WTC11 (cell line): ENCODE data around the gene GUCD1. TPM values are rescaled to one million over a fixed set of nuclear protein-coding genes. Genes with fewer than 3 reads are reported as not detected.
"Not testable (repeated sequence)": the region's sequence is repeated elsewhere in the genome, so short reads cannot be mapped to it uniquely, and the experiment has no call there.

ENCODE experiments used
- ATAC-seq: fragments of 200-7000 bp; cut with Tn5 transposase; 2 replicates; pipeline ENCODE4 v1.10.0; 2021; ENCODE audit warnings: mild to moderate bottlenecking, moderate library complexity
- CTCF ChIA-PET: fragments of 300-600 bp; sonication (Branson Sonifier 250); formaldehyde crosslinking; loops from one replicate; lab custom pipeline; 2021; ENCODE audit warnings: antibody characterized with exemption; lab: Charles Lee
- POLR2A ChIA-PET: fragments of 350-600 bp; sonication (Branson Sonifier 250); formaldehyde crosslinking; loops from one replicate; lab custom pipeline; 2021; ENCODE audit warnings: antibody characterized with exemption; lab: Charles Lee
- DNase-seq: peaks from one replicate; pipeline ENCODE4 v3.0.0; 2021; ENCODE audit warnings: low spot score
- H3K27ac Mint-ChIP-seq: 2 replicates; pipeline ENCODE4 v1.8.0; 2021; ENCODE audit warnings: mixed read lengths
- H3K27me3 Mint-ChIP-seq: 2 replicates; pipeline ENCODE4 v1.8.0; 2021; ENCODE audit warnings: low read depth, mild to moderate bottlenecking, moderate library complexity, mixed read lengths
- H3K36me3 Mint-ChIP-seq: 2 replicates; pipeline ENCODE4 v1.8.0; 2021; ENCODE audit warnings: mixed read lengths
- H3K4me1 Mint-ChIP-seq: 2 replicates; pipeline ENCODE4 v1.8.0; 2022; ENCODE audit warnings: mixed read lengths
- H3K4me3 Mint-ChIP-seq: 2 replicates; pipeline ENCODE4 v1.8.0; 2021; ENCODE audit warnings: mild to moderate bottlenecking, moderate library complexity, mixed read lengths
- H3K9me3 Mint-ChIP-seq: 2 replicates; pipeline ENCODE4 v1.8.0; 2021; ENCODE audit warnings: mixed read lengths
- FOXJ3 ChIP-seq: sonication (generic); formaldehyde crosslinking; IDR thresholded peaks from 2 replicates; pipeline ENCODE4 v1.9.0; 2021; ENCODE audit warnings: missing genetic modification reagents, mild to moderate bottlenecking, borderline replicate concordance
- FOXP1 ChIP-seq: sonication (generic); formaldehyde crosslinking; IDR thresholded peaks from 2 replicates; pipeline ENCODE4 v1.8.0; 2022; ENCODE audit warnings: missing genetic modification reagents, mild to moderate bottlenecking, moderate library complexity, borderline replicate concordance
- GABPB1 ChIP-seq: sonication (generic); formaldehyde crosslinking; IDR thresholded peaks from 2 replicates; pipeline ENCODE4 v1.8.1; 2023; ENCODE audit warnings: mild to moderate bottlenecking, missing genetic modification reagents
- GTF2I ChIP-seq: fragments of 250-450 bp; sonication (Bioruptor Pico); conservative IDR thresholded peaks from 2 replicates; pipeline ENCODE4 v1.4.0; 2021; ENCODE audit warnings: mild to moderate bottlenecking
- HMGA2 ChIP-seq: fragments of 250-450 bp; sonication (Bioruptor Pico); IDR thresholded peaks from 2 replicates; pipeline ENCODE4 v1.4.0; 2021; ENCODE audit warnings: mild to moderate bottlenecking, moderate library complexity
- IRF1 ChIP-seq: sonication (generic); formaldehyde crosslinking; IDR thresholded peaks from 2 replicates; pipeline ENCODE4 v1.8.0; 2023; ENCODE audit warnings: missing genetic modification reagents
- MXD4 ChIP-seq: fragments of 250-450 bp; sonication (Bioruptor Pico); IDR thresholded peaks from 2 replicates; pipeline ENCODE4 v1.8.0; 2021; ENCODE audit warnings: mild to moderate bottlenecking, moderate library complexity, borderline replicate concordance
- MYBL2 ChIP-seq: sonication (generic); formaldehyde crosslinking; IDR thresholded peaks from 2 replicates; pipeline ENCODE4 v1.8.1; 2023; ENCODE audit warnings: mild to moderate bottlenecking, moderate library complexity, missing genetic modification reagents
- NR3C1 ChIP-seq: sonication (generic); formaldehyde crosslinking; conservative IDR thresholded peaks from 2 replicates; pipeline ENCODE4 v1.8.1; 2023; ENCODE audit warnings: low read depth, mild to moderate bottlenecking, missing genetic modification reagents
- OVOL2 ChIP-seq: fragments of 250-450 bp; sonication (Bioruptor Pico); IDR thresholded peaks from 2 replicates; pipeline ENCODE4 v1.9.0; 2021; ENCODE audit warnings: mild to moderate bottlenecking, borderline replicate concordance
- PRRX2 ChIP-seq: fragments of 250-450 bp; sonication (Bioruptor Pico); IDR thresholded peaks from 2 replicates; pipeline ENCODE4 v1.8.0; 2021; ENCODE audit warnings: mild to moderate bottlenecking
- SOX15 ChIP-seq: fragments of 250-450 bp; sonication (Bioruptor Pico); IDR thresholded peaks from 2 replicates; pipeline ENCODE4 v1.9.0; 2021; ENCODE audit warnings: mild to moderate bottlenecking
- STAT6 ChIP-seq: sonication (generic); formaldehyde crosslinking; conservative IDR thresholded peaks from 2 replicates; pipeline ENCODE4 v1.8.1; 2023; ENCODE audit warnings: mild to moderate bottlenecking, low read depth, missing genetic modification reagents, moderate library complexity
- TEAD1 ChIP-seq: sonication (generic); formaldehyde crosslinking; IDR thresholded peaks from 2 replicates; pipeline ENCODE4 v1.8.0; 2022; ENCODE audit warnings: mild to moderate bottlenecking, missing genetic modification reagents
- ZBTB21 ChIP-seq: sonication (generic); formaldehyde crosslinking; IDR thresholded peaks from 2 replicates; pipeline ENCODE4 v1.8.1; 2023; ENCODE audit warnings: mild to moderate bottlenecking, missing genetic modification reagents, borderline replicate concordance
- ZNF416 ChIP-seq: fragments of 250-450 bp; sonication (Bioruptor Pico); IDR thresholded peaks from 2 replicates; pipeline ENCODE4 v1.9.0; 2021; ENCODE audit warnings: mild to moderate bottlenecking, inconsistent platforms
- ZNF532 ChIP-seq: fragments of 250-450 bp; sonication (Bioruptor Pico); IDR thresholded peaks from 2 replicates; pipeline ENCODE4 v1.9.0; 2021; ENCODE audit warnings: mild to moderate bottlenecking, borderline replicate concordance
- total RNA-seq: library from RNA; stranded (reverse); gene quantifications from 3 replicates; pipeline ENCODE4 v1.2.3, GENCODE V29; 2021
- TF ChIP-seq, protein P1 (sequence below): sonication (generic); formaldehyde crosslinking; IDR thresholded peaks from 2 replicates; pipeline ENCODE4 v1.8.1; 2023; ENCODE audit warnings: mild to moderate bottlenecking, missing genetic modification reagents, moderate library complexity

Gene GUCD1
- total RNA-seq, 1 experiment from 2014 or later = 105 TPM

DNA sequence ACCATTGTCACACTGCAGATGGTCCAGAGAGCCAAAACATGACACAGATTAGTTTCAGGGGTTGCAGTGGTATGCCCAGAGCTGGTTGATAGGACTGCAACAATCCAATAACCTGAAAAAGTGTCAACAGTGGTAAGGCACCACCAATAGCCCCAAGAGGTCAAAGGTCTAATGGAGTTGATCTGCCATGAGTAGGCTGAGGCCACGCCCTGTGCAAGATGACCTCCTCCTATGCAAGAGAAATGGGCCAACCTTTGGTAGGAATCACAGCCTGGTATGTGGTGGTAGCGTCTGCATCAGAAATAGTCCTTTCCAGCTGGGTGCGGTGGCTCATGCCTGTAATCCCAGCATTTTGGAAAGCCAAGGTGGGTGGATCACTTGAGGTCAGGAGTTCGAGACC lies 19.6 kb downstream of the GUCD1 start:
- H3K27me3 Mint-ChIP-seq = no peaks in the 10 kb centered on the region; the same call in 1 of the 2 replicates
- no peak for TF ChIP-seq ZBTB21 (CRISPR knock-in tag)
- H3K4me3 Mint-ChIP-seq = no peak overlapping the region
- H3K36me3 Mint-ChIP-seq = peaks cover 2% of the 10 kb centered on the region; the same call in 1 of the 2 replicates
- no peak overlapping the region for H3K27ac Mint-ChIP-seq
- H3K9me3 Mint-ChIP-seq = no peaks in the 10 kb centered on the region
- no peaks in the 10 kb centered on the region for H3K4me1 Mint-ChIP-seq
- DNase-seq (no peak), ATAC-seq (no peak)
- ChIA-PET CTCF (no interaction called here), POLR2A (interaction anchor here (0.7 kb wide), 1 partner anchor 58 kb away, joined by 7 read pairs; no protein-coding TSS in a partner anchor)

GRCh38 chr22:24532075-24532474 lies 22.9 kb downstream of the GUCD1 start:
- Mint-ChIP-seq H3K4me3 (no peak overlapping the region), H3K4me1 (no peaks in the 10 kb centered on the region), H3K27ac (no peak overlapping the region), H3K36me3 (no peaks in the 10 kb centered on the region), H3K9me3 (no peaks in the 10 kb centered on the region), H3K27me3 (no peaks in the 10 kb centered on the region; the same call in none of the 2 replicates)
- POLR2A ChIA-PET = no interaction called here
- ATAC-seq (no peak), DNase-seq (no peak)
- TF ChIP-seq GABPB1 (peak; percentile 39; the same call in 1 of the 2 replicates), STAT6 (CRISPR knock-in tag) (no peak), MYBL2 (no peak)
- CTCF ChIA-PET = interaction anchor here (0.7 kb wide), 1 partner anchor 29 kb away, joined by 3 read pairs; no protein-coding TSS in a partner anchor

- CTCF ChIA-PET = interaction anchor here (0.7 to 11.4 kb wide), 2 partner anchors 28 to 109 kb away, joined by 3 to 243 read pairs; partner anchors contain the start of gene ADORA2A
- H3K27ac Mint-ChIP-seq, H3K9me3 Mint-ChIP-seq, H3K36me3 Mint-ChIP-seq, H3K4me1 Mint-ChIP-seq, DNase-seq, POLR2A ChIA-PET, H3K27me3 Mint-ChIP-seq, H3K4me3 Mint-ChIP-seq, ATAC-seq: not testable (repeated sequence)
Observed at GRCh38 chr22:24530968-24531367, 24.0 kb downstream of the GUCD1 start.

DNA sequence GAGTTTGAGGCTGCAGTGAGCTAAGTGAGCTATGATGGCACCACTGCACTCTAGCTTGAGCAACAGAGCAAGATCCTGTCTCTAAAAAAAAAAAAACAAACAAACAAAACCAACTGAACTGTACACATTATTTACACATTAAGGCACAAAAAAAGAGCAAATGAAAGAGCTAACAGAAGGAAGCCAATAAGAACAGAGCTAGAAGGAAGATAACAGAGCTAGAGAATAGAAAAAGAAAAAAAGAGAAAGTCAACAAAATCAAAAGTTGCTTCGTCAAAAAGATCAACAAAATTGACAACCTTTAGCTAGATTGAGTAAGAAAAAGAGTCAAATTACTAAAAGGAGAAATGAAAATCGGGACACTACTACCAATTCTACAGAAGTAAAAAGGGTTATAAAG lies 25.0 kb downstream of the GUCD1 start:
- ATAC-seq (no peak), DNase-seq (no peak)
- Mint-ChIP-seq H3K9me3 (no peaks in the 10 kb centered on the region), H3K36me3 (no peaks in the 10 kb centered on the region), H3K27me3 (no peaks in the 10 kb centered on the region; the same call in none of the 2 replicates), H3K4me3 (no peak overlapping the region), H3K4me1 (peaks cover 6% of the 10 kb centered on the region)
- ChIA-PET POLR2A (interaction anchor here (1.4 kb wide), 1 partner anchor 17 kb away, joined by 3 read pairs; no protein-coding TSS in a partner anchor), CTCF (interaction anchor here (0.7 to 11.4 kb wide), 6 partner anchors 9 to 243 kb away, joined by 3 to 243 read pairs (median 4); partner anchors contain the start of gene ADORA2A)
- no peak for TF ChIP-seq GTF2I (CRISPR knock-in tag)
- TF ChIP-seq FOXJ3 (CRISPR knock-in tag) = no peak
- TF ChIP-seq ZNF532 (CRISPR knock-in tag) = no peak
- TF ChIP-seq, all 79 proteins: peak for 0
- H3K27ac Mint-ChIP-seq = no peak overlapping the region

DNA sequence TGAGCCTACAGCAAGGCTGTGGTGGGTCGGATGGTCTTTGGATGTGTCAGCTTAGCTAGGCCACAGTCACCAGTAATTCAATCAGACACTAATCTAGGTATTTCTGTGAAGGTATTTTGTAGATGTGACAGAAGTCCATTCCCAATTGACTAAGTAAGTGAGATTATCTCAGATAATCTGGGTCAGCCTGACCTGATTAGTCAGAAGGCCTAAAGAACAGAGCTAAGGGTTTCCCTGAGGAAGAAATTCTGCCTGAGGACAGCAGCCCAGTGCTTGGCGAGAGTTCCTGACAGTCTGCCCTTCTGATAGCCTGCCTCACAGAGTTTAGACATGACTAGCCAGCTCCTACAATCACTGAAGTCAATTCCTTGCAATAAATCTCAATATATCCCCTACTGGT lies 28.7 kb downstream of the GUCD1 start:
- POLR2A ChIA-PET = no interaction called here
- TF ChIP-seq TEAD1 (CRISPR knock-in tag) (no peak), FOXP1 (CRISPR knock-in tag) (no peak), HMGA2 (CRISPR knock-in tag) (no peak), IRF1 (CRISPR knock-in tag) (no peak), MXD4 (CRISPR knock-in tag) (no peak), PRRX2 (CRISPR knock-in tag) (no peak), NR3C1 (CRISPR knock-in tag) (no peak), OVOL2 (CRISPR knock-in tag) (no peak), SOX15 (CRISPR knock-in tag) (no peak), ZNF416 (CRISPR knock-in tag) (no peak)
- TF ChIP-seq, protein P1, sequence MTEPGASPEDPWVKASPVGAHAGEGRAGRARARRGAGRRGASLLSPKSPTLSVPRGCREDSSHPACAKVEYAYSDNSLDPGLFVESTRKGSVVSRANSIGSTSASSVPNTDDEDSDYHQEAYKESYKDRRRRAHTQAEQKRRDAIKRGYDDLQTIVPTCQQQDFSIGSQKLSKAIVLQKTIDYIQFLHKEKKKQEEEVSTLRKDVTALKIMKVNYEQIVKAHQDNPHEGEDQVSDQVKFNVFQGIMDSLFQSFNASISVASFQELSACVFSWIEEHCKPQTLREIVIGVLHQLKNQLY (CRISPR knock-in tag) = no peak

More for the DNA sequence above, 28.7 kb downstream of the GUCD1 start:
- CTCF ChIA-PET = interaction anchor here (0.6 to 11.4 kb wide), 8 partner anchors 18 to 246 kb away, joined by 3 to 243 read pairs (median 4); partner anchors contain the start of gene ADORA2A
- no peak overlapping the region for H3K4me3 Mint-ChIP-seq
- H3K36me3 Mint-ChIP-seq = no peaks in the 10 kb centered on the region
- no peak overlapping the region for H3K27ac Mint-ChIP-seq
- H3K9me3 Mint-ChIP-seq = no peaks in the 10 kb centered on the region
- ATAC-seq = no peak
- DNase-seq = no peak
- peaks cover 12% of the 10 kb centered on the region for H3K4me1 Mint-ChIP-seq
- no peaks in the 10 kb centered on the region; the same call in 1 of the 2 replicates for H3K27me3 Mint-ChIP-seq
